ENCODE measurements around the gene TEKTIP1.

GRCh38 chr19:3577723-3578344, 38.9 kb downstream of the TEKTIP1 start:
- TF ChIP-seq CTCF (IDR thresholded peaks at IDR 0.05) (no peak), POLR2A (IDR thresholded peaks at IDR 0.05) (no peak)
